A673 (cell line): ENCODE results near the gene TNFRSF9.

Experiments
- EZH2 ChIP-seq: fragments of 200-600 bp; sonication (generic); IDR thresholded peaks from 2 replicates; pipeline ENCODE4 v1.6.1; 2017; ENCODE audit warnings: borderline replicate concordance, low read depth, mild to moderate bottlenecking, mixed read lengths, antibody characterized with exemption, low read length; ENCODE audit not compliant: poor library complexity, severe bottlenecking
- TF ChIP-seq, protein P1 (sequence below): fragments of 300-800, 200-600 bp; sonication (generic); conservative IDR thresholded peaks from 2 replicates; pipeline ENCODE4 v1.5.1; 2017; ENCODE audit warnings: low read depth, mild to moderate bottlenecking, antibody characterized with exemption, low read length, moderate library complexity, mixed read lengths

DNA sequence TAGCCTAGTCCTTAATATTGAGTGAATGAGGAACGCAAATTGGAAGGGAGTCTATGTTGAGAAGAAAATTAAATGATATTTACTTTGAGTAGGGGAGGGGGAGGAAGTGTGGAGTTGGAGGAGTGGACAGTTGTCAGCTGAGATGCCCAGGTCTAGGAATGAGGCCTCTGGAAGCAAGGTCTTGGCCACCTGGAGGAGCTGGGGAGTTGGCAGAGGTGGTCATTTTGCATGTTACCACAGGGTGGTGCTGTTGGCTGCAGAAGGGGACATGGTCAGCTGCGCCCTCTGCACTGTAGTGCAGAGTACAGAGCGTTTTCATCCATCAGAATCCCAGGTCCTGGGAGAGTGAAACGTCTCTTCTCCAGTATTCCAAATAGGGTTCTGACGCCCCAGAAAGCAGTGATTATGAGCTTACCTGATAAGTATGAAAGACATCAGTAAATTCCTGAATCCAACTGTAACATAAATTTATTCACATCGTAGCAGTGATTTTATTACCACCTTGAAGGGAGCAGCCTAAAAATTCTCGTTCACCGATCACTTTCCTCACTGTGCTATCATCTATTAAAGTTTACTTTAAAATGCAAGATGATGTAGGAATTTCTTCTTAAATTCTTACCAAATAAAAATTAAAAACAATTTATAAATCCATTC is 34.7 kb upstream of the TNFRSF9 start:
- TF ChIP-seq, protein P1, sequence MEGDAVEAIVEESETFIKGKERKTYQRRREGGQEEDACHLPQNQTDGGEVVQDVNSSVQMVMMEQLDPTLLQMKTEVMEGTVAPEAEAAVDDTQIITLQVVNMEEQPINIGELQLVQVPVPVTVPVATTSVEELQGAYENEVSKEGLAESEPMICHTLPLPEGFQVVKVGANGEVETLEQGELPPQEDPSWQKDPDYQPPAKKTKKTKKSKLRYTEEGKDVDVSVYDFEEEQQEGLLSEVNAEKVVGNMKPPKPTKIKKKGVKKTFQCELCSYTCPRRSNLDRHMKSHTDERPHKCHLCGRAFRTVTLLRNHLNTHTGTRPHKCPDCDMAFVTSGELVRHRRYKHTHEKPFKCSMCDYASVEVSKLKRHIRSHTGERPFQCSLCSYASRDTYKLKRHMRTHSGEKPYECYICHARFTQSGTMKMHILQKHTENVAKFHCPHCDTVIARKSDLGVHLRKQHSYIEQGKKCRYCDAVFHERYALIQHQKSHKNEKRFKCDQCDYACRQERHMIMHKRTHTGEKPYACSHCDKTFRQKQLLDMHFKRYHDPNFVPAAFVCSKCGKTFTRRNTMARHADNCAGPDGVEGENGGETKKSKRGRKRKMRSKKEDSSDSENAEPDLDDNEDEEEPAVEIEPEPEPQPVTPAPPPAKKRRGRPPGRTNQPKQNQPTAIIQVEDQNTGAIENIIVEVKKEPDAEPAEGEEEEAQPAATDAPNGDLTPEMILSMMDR, result peak; percentile 89
- no peak for TF ChIP-seq EZH2
